ENCODE measurements around the gene CRB1. TPM values are rescaled to one million over a fixed set of nuclear protein-coding genes. Genes with fewer than 3 reads are reported as not detected.

The CRB1 gene
- polyA plus RNA-seq, 3 donors: not detected

DNA sequence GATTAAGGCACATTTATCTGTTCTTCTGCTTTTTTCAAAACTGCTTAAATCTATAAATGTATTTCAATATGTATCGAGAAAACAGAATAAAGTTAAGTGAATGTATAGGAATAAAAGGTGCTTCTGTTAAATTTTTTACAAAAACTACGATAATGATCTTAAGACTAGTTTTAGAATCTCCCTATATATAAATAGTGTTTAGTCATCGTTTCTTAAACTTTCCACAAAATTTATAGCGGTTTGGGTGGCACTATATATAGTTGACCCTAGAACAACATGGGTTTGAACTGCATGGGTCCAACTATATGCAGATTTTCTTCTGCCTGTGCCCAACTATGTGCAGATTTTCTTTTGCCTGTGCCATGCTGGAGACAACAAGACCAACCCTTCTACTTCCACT lies 125.7 kb downstream of the CRB1 start:
- DNase-seq: no peak
- no peaks in the 10 kb centered on the region for H3K79me2 ChIP-seq (ENCODE audit: insufficient read depth, low read length)
- H2AFZ ChIP-seq (ENCODE audit: insufficient read depth, low read depth, low read length, poor library complexity, severe bottlenecking): no peak overlapping the region
- no peak overlapping the region for H3K9ac ChIP-seq (ENCODE audit: insufficient read depth, low read length, poor library complexity, severe bottlenecking)
- no peak overlapping the region for H3K27ac ChIP-seq (ENCODE audit: low read depth in 1 of 2, low read length in 2 of 2)
- no peaks in the 10 kb centered on the region for H3K27me3 ChIP-seq (ENCODE audit: control insufficient read depth in 2 of 2, insufficient read depth in 2 of 2, low read length in 2 of 2)
- Mint-ChIP-seq H3K4me1 (peaks cover 3% of the 10 kb centered on the region), H3K36me3 (no peaks in the 10 kb centered on the region), H3K27ac (no peak overlapping the region), H3K9me3 (peaks cover 0 to 1% (median 0%) of the 10 kb centered on the region in 7 donors), H3K4me3 (no peak overlapping the region), H3K27me3 (ENCODE audit: low read depth in 3 of 3) (no peaks in the 10 kb centered on the region)
- H3K4me1 ChIP-seq (ENCODE audit: control insufficient read depth in 1 of 2, insufficient read depth in 2 of 2, low read length in 2 of 2): no peaks in the 10 kb centered on the region
- intact Hi-C loops (cut with micrococcal nuclease): no loop called here
- H3K4me2 ChIP-seq (replicated peaks; ENCODE audit: extremely low read depth, low read length, poor library complexity, severe bottlenecking): no peak overlapping the region
- no peaks in the 10 kb centered on the region for H3K36me3 ChIP-seq (replicated peaks in 1 of 2; ENCODE audit: control insufficient read depth in 1 of 2, insufficient read depth in 2 of 2, low read length in 2 of 2)
- H4K20me1 ChIP-seq (ENCODE audit: insufficient read depth, low read length): no peaks in the 10 kb centered on the region
- no CpG with 5 or more reads among the region's 4 CpGs for WGBS (ENCODE audit: insufficient coverage)
- H3K4me3 ChIP-seq (replicated peaks in 1 of 3; ENCODE audit: low read depth in 2 of 3, low read length in 3 of 3): no peak overlapping the region
- no peaks in the 10 kb centered on the region for H3K9me3 ChIP-seq (replicated peaks in 1 of 2; ENCODE audit: control insufficient read depth in 1 of 2, insufficient read depth in 1 of 2, low read length in 2 of 2)
- TF ChIP-seq, protein P1, sequence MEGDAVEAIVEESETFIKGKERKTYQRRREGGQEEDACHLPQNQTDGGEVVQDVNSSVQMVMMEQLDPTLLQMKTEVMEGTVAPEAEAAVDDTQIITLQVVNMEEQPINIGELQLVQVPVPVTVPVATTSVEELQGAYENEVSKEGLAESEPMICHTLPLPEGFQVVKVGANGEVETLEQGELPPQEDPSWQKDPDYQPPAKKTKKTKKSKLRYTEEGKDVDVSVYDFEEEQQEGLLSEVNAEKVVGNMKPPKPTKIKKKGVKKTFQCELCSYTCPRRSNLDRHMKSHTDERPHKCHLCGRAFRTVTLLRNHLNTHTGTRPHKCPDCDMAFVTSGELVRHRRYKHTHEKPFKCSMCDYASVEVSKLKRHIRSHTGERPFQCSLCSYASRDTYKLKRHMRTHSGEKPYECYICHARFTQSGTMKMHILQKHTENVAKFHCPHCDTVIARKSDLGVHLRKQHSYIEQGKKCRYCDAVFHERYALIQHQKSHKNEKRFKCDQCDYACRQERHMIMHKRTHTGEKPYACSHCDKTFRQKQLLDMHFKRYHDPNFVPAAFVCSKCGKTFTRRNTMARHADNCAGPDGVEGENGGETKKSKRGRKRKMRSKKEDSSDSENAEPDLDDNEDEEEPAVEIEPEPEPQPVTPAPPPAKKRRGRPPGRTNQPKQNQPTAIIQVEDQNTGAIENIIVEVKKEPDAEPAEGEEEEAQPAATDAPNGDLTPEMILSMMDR (IDR thresholded peaks at IDR 0.05): no peak

DNA sequence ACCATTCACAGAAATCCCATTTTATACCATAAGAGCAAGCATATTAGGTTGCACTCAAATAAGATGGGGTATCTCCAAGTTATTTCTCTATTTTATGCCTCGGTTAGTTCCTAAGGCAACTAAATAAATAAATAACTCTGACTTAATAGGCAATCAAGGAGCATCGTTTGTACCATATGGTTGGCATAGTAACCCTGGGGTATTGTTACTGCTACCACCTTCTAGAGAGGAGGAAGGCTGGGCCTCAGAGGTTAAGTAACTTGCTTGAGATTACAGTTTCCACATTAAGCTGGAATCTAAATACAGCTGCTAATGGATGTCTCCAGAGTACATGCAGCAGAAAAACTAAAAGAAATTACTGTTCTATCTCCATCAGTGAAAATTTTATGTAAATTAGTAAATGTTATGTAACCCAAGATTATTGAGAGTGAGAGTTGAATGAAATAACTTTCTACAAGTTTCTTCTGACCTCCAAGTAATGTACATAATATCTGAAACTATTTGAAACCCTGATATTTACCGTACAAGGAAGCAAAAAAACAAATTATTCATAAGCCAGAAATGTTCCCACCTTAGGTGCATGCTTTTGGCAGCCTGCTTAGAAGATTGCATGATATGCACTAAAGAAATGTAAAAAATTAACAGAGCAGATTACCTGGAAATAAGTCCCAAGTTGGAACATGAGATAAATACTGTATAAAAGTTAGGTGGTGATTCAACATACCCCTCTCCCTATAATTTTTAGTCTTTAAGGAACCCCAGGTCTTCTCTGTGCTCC lies 127.0 kb downstream of the CRB1 start:
- Histone ChIP-seq H3K36me3 (replicated peaks in 1 of 2; ENCODE audit: control insufficient read depth in 1 of 2, insufficient read depth in 2 of 2, low read length in 2 of 2) (no peaks in the 10 kb centered on the region), H3K79me2 (ENCODE audit: insufficient read depth, low read length) (no peaks in the 10 kb centered on the region), H4K20me1 (ENCODE audit: insufficient read depth, low read length) (no peaks in the 10 kb centered on the region), H3K9me3 (replicated peaks in 1 of 2; ENCODE audit: control insufficient read depth in 1 of 2, insufficient read depth in 1 of 2, low read length in 2 of 2) (no peaks in the 10 kb centered on the region), H3K9ac (ENCODE audit: insufficient read depth, low read length, poor library complexity, severe bottlenecking) (no peak overlapping the region), H2AFZ (ENCODE audit: insufficient read depth, low read depth, low read length, poor library complexity, severe bottlenecking) (no peak overlapping the region), H3K27ac (ENCODE audit: low read depth in 1 of 2, low read length in 2 of 2) (no peak overlapping the region), H3K27me3 (ENCODE audit: control insufficient read depth in 2 of 2, insufficient read depth in 2 of 2, low read length in 2 of 2) (no peaks in the 10 kb centered on the region), H3K4me2 (replicated peaks; ENCODE audit: extremely low read depth, low read length, poor library complexity, severe bottlenecking) (no peak overlapping the region), H3K4me3 (replicated peaks in 1 of 3; ENCODE audit: low read depth in 2 of 3, low read length in 3 of 3) (no peak overlapping the region), H3K4me1 (ENCODE audit: control insufficient read depth in 1 of 2, insufficient read depth in 2 of 2, low read length in 2 of 2) (peaks cover 2 to 7% of the 10 kb centered on the region in 2 donors)
- no peak overlapping the region for H3K27ac Mint-ChIP-seq
- WGBS (ENCODE audit: insufficient coverage): no CpG with 5 or more reads among the region's 3 CpGs
- H3K36me3 Mint-ChIP-seq: no peaks in the 10 kb centered on the region
- no peak for DNase-seq
- no peaks in the 10 kb centered on the region for H3K4me1 Mint-ChIP-seq
- TF ChIP-seq, protein P1 (IDR thresholded peaks at IDR 0.05): no peak
- H3K4me3 Mint-ChIP-seq: no peak overlapping the region
- peaks cover 0 to 1% (median 0%) of the 10 kb centered on the region in 7 donors for H3K9me3 Mint-ChIP-seq
- H3K27me3 Mint-ChIP-seq (ENCODE audit: low read depth in 3 of 3): no peaks in the 10 kb centered on the region
- intact Hi-C loops (cut with micrococcal nuclease): no loop called here

Data from CD14-positive monocyte (primary cell).